ENCODE data around the gene ALOX15B.

- TF ChIP-seq CTCF (conservative IDR thresholded peaks at IDR 0.05; ENCODE audit: low read length): no peak
- no peak for TF ChIP-seq EZH2phosphoT487 (IDR thresholded peaks at IDR 0.05; ENCODE audit: borderline replicate concordance)
Observed at GRCh38 chr17:8095361-8095760, 56.5 kb downstream of the ALOX15B start.

Measured in Loucy (cell line).